Iris pigment epithelial cell (primary cell): ENCODE data around the gene SLC28A2.
"Not testable (repeated sequence)": the region's sequence is repeated elsewhere in the genome, so short reads cannot be mapped to it uniquely, and the experiment has no call there.

Experiments
- DNase-seq: peaks from one replicate; pipeline ENCODE4 v3.0.0-alpha.2; 2011; ENCODE audit warnings: low read depth

SLC28A2 gene

DNA sequence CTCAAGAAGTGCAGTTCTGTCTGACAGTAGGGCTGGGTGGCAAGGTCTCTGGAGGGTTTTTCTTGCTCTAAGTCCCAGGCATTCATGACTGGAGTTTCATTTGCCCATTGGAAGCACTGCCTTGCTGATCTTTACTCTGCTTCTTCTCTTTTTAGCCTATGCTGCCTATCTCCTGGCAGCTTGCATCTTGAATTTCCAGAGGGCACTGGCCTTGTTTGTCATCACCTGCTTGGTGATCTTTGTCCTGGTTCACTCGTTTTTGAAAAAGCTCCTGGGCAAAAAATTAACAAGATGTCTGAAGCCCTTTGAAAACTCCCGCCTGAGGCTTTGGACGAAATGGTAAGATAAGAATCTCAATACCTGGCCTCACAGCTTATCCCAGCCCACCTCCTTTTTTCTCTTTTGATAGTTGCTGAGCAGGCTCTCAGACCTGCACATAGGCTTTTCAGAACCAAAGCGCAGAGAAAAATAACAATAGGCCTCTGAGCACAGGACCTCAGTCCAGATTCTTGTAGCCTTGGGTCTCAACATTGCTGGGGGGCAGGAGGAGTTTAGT is 10.9 kb downstream of the SLC28A2 start:
- no peak for DNase-seq

DNA sequence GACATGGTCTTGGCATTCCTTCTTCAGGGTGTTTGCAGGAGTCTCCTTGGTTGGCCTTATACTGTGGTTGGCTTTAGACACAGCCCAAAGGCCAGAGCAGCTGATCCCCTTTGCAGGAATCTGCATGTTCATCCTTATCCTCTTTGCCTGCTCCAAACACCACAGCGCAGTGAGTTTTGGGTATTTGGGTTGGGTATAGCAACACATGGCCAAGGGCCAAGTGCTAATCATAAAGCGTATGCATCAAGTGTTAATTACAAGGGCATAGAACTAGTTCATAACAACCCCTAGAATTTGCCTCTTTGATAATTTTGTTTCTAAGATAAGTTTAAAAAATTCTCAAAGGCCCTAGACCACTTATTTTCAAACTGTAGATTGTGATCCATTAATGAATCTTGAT is 11.8 kb downstream of the SLC28A2 start:
- DNase-seq = no peak

DNA sequence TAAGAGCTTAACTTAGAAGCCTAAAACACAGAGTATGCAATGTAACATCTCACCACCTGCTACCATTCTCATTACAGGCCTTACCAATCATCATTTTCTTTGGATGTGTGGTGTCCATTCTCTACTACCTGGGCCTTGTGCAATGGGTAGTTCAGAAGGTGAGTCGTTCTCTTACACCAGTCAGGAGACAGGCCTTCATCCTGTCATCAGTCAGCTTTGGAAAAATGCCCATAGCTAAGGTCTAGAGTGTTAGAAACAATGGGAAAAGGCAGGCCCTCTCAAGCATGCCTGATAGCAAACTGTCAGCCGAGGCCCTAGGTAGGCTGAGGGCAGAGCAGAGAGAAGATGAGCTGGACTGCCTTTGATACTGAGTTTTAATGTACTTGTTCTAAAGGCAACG is 13.5 kb downstream of the SLC28A2 start:
- DNase-seq = no peak

DNA sequence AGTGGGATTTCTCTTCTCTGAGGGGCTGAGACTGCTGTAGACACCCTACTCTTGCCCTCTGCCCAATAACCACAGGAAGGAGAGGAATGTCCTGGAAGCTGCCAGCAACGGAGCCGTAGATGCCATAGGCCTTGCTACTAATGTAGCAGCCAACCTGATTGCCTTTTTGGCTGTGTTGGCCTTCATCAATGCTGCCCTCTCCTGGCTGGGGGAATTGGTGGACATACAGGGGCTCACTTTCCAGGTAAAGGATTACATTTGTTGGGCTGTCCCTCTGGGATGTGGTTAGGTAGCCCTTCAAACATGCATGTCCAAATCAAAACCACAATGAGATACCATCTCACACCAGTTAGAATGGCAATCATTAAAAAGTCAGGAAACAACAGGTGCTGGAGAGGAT is 16.1 kb downstream of the SLC28A2 start:
- no peak for DNase-seq

DNA sequence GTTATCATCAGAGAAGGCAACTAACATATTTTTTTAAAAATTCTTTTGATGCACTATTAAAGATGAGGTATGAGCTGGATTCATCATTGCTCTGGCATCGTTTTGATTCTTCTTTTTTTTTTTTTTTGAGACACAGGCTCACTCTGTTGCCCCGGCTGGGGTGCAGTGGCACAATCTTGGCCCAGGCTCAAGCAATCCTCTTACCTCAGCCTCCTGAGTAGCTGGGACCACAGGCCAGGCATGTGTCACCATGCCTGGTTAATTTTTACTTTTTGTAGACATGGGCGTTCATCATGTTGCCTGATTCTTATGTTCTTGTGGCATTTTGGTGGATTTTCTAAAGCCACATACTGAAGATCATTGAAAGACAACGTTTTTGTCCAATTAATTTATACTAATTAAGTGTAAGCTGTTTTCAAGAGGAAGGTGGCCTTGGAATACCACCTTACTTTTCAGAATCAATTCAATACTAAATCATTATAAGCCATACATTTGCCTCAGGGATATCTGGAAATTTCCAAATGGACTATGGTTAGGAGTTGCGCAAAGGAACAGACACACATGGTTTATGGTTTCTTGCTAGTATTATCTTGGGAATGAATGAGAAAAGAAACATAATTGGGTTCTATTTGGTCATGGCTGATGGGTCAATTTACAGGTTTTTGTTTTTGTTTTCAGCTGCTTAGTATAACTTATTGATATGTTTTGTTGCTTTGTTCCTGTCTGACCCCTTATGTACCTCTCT is 22.8 kb downstream of the SLC28A2 start:
- no peak for DNase-seq

DNA sequence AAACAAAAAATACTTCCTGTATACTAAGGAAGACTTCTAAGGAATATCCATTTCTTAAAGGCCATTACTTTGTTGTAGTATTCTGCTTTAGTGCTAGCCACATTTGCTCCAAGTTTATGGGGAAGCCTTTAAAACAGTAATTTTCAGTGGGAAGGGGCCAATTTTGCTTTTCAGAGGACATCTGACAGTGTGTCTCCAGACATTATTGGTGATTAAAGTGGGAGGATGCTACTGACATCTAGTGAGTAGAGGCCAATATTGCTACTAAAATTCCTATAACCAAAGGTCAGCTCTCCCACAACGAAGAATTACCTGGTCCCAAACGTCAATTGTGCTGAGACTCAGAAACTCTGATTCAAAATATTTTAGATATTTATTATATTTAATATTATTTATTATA is 24.8 kb downstream of the SLC28A2 start:
- DNase-seq = peak; percentile 22

DNA sequence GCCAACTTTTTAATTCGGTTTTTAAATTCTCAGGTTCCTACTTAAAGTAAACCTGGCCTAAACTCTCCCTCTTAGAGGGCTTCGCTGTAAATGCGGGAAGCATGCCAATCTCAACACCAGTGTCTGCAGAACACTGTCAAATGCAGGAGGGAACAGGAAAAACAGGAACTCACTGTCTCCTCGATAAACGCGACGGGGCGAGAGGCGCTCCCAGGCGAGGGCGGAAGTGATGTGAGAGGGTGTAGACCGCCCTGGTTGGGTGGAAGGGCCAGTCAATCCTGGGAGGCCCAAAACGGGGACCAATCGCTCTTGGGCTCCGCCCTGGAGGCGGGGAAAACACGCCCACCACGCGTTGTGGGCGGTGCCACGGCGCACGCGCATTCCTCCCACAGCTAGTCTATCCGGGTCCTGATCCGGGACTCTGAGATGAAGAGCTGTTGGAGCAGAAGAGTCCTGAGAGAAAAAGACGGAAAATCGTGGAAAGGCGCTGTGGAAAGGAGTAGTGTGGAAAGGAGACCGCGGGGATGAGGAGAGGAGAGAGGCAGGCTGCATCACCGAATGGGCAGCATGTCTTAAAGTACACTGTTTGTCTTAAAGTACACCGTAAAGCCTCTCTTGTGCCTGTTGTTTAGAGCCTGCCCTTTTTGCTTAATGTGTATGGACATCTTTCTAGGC is 27.1 kb downstream of the SLC28A2 start:
- peak; percentile 97 for DNase-seq

DNA sequence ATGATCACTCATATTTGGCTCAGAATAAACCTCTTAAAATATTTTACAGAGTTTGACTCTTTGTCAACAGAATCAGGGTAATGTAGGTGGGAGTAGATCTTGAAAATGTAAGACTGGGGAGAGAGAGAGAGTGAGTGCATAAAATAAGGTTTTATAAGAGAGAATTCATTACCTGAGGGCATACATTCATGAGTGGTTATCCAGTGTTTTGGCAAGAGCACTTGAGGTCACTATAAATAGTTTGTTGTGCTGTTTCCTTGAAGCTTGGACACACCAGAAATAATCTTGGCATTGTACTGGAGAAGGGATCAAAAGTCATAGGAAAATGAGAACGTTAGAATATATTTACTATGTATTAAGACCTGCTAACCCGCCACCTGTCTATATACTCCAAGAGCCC is 33.4 kb downstream of the SLC28A2 start:
- no peak for DNase-seq

DNA sequence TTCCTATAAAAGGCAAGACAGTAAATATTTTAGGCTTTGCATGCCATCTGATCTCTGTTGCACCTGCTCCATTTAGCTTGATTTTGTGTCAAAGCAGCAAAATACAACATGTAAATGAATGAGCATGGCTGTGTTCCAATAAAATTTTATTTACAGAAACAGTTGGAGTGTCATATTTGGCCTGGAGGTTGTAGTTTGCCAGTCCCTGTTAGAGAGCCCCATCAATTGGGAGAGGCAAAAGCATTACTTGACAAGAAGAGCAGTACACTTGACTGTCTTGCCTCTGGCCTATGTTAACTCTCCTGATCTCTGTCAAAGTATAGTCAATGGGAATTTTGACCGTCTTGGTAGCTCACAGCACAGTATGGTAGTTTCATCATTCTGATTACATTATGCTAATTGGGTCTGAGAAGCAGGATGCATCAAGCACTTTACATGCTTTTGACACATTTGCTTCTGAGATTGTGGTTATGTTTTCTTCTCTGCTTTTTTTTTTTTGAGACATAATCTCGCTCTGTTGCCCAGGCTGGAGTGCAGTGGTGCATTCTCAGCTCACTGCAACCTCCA is 35.4 kb downstream of the SLC28A2 start:
- DNase-seq = no peak

DNA sequence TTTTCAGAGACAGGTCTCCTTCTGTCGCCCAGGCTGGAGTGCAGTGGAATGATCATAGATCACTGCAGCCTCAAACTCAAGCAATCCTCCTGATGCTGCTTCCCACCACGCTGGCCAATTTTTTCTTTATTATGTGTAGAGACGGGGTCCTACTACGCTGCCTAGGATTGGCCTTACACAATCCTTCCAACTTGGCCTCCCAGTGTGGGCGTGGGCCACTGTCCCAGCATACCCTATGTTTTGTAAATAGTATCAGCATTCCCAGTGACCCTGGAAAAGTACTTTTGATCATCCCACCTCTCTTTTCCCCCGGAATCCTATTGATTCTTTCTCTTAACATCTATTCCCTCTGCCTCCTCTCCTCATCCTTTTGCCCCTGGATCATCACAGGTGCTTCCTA is 36.9 kb downstream of the SLC28A2 start:
- no peak for DNase-seq

DNA sequence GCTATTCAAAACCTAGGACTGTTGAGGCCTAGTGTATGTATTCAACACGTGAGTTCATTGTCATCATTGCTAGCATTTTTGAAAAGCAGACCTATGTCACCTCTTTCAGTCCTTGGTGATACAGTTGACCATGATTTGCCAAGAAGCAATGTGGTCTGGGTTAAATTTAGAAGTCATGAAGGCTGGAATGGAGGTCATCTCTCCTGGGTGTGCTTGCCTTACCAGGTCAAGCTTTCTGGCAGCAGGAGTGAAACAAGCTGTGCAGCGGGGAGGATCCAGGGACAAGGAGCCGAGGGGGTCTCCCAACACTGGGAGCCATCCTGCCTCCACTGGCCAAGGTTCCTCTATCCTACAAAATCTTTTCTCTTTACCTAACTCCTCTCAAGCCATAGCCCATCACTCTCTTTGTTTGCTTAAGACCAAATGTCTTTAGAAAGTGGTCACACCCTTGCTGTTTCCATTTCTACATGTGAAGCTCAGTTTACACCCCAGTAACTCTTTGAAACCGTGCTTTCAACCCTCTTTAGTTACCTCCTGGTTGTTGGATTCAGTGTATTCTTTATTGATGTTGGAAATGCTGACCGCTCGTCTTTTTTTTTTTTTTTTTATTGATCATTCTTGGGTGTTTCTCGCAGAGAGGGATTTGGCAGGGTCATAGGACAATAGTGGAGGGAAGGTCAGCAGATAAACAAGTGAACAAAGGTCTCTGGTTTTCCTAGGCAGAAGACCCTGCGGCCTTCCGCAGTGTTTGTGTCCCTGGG is 40.0 kb downstream of the SLC28A2 start:
- DNase-seq = no peak

DNA sequence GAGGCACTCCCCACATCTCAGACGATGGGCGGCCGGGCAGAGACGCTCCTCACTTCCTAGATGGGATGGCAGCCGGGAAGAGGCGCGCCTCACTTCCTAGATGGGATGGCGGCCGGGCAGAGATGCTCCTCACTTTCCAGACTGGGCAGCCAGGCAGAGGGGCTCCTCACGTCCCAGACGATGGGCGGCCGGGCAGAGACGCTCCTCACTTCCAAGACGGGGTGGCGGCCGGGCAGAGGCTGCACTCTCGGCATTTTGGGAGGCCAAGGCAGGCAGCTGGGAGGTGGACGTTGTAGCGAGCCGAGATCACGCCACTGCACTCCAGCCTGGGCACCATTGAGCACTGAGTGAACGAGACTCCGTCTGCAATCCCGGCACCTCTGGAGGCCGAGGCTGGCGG is 41.3 kb downstream of the SLC28A2 start:
- DNase-seq = not testable (repeated sequence)

DNA sequence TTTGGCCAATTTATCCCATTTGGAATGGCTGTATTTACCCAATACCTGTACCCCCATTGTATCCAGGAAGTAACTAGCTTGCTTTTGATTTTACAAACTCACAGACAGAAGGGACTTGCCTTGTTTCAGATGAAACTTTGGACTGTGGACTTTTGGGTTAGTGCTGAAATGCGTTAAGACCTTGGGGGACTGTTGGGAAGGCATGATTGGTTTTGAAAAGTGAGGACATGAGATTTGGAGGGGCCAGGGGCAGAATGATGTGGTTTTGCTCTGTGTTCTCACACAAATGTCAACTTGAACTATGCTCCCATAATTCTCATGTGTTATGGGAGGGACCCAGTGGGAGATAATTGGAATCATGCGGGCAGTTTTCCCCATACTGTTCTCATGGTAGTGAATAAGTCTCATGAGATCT is 46.9 kb downstream of the SLC28A2 start:
- not testable (repeated sequence) for DNase-seq

DNA sequence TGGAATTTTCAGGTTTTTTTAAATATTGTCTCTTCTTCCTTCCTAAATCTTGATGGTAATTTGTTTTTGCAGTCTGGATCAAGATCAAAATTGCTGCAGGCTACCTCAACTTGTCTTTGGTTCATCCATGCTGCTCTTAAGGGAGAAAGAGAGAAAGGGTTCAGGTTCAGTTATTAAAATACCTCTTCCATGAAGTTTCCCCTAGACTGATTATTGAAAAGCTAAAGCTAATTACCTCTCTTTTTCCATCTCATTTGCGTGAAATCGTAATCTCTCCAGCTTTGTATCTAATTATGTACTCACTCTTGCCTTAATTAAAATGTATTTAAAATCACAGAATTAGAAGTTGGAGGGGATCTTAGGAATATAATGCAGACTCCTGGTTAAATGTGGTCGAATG is 52.7 kb downstream of the SLC28A2 start:
- DNase-seq = no peak

DNA sequence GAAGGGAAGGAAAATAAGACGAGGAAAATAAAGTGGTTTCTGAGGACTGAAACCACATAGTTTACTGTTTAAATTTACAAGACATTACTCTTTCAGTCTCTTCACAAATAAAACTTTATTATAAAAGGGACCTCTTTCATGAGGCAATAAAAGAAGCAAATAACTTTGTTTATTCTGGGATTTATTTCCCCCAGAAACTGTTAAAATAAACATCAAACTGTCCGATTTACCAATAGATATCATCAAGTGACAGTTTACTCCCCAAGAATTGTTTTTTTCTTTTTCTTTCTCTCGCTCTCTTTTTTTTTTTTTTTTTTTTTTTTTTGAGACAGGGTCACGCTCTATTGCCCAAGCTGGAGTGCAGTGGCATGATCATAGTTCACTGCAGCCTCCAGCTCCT is 54.1 kb downstream of the SLC28A2 start:
- DNase-seq = no peak

DNA sequence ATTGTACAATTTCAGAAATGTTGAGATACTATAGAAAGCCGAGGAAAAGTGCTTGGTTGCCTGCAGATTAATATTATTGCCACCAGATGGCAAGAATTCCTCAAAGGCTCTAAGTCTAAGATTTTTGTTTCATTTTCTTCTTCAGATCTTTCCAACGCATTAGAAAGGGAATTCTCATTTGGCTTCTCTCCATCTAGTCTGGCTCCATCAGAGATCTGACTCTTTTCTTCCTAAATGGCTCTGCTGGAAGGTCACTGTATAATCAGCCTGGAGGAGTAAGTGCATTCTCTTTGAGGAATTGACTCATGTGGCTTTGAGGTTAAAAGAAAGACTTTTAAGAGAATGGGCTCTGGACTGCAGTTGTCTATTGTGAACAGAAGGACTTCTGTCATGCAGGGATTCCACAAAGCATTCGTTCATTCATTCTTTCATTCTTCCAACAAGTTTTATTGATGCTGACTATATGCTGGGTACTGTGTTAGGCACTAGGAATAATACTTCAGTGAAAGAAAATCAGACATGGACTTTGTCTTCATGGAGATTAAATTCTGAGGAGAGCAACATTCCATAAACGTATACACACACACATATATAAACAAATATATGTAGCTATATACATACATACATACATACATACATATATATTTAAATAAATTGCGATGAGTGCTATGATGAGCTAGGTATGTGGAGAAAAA is 55.3 kb downstream of the SLC28A2 start:
- DNase-seq = peak; percentile 46

DNA sequence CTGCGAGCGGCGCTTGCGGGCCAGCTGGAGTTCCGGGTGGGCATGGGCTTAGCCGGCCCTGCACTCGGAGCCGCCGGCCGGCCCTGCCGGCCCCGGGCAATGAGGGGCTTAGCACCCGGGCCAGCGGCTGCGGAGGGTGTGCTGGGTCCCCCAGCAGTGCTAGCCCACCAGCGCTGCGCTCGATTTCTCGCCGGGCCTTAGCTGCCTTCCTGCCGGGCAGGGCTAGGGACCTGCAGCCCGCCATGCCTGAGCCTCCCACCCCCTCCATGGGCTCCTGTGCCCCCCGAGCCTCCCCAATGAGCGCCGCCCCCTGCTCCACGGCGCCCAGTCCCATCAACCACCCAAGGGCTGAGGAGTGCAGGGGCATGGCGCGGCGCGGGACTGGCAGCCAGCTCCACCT is 62.1 kb downstream of the SLC28A2 start:
- not testable (repeated sequence) for DNase-seq

DNA sequence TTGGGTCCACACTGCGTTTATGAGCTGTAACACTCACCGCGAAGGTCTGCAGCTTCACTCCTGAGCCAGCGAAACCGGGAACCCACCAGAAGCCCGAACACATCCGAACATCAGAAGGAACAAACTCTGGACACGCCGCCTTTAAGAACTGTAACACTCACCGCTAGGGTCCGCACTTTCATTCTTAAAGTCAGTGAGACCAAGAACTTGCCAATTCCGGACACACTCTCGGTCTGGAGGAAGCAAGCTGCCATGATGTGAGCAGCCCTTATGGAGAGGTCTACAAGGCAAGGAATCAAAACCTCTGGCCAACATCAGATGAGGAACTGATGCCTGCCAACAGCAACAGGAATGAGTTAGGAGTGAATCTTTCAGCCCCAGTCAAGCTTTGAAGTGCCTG is 62.9 kb downstream of the SLC28A2 start:
- DNase-seq = peak; percentile 17

DNA sequence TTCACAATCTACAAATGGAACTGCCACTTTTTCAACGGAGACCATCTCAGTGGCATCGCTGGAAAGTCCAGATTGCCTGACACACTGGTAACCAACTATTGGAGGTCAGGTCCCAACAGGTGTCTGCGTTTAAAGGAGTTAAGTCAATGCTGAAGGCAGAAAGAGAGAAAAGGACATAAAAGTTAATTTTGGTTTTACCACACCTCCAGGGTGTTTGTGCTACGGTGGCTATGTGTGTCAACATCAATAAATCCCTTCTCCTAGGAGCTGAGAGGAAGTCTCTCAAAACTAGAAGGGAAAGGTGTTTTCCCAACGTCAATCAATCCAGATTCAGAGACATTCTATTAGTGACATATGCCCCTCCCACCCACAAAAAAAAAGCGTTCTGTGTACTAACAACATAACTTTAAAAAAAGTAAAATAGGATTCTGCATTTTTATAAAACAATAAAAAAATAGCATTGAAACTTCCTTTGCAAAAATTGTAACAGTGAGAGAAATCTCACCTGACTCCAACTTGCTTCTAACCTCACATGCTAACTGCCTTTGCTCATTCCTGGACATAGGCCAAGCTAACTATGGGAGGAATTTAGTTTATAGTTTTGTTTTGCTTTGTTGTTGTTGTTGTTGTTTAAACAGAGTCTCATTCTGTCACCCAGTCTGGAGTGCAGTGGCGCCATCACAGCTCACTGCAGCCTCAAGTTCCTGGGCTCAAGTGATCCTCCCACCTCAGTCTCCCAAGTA is 67.6 kb downstream of the SLC28A2 start:
- no peak for DNase-seq

DNA sequence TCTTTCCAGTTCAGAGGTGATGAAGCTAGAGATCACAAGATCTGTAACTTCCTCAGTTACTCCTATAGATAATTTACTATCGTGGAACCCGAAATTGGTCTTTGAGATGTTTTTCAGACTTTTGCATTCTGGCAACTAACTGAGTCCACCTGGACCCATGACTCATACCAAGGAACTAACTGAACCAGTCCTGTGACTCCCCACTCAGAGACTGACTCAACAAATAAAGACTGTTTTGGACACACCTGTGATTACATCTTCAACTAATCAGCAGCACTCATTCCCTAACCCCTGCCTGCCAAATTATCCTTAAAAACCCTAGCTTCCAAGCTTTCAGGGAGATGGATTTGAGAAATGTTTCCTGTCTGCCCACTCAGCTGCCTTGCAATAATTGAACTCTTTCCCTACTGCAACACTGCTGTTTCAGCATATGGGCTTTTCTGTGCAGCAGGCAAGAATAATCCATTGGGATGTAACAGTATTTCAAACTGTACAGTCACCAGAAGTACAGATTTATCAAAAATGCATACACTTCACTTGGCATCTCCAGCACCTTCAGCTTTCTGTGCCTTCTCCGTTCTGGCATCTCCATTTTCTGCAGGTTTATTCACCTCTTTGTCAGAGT is 68.7 kb downstream of the SLC28A2 start:
- DNase-seq = no peak

DNA sequence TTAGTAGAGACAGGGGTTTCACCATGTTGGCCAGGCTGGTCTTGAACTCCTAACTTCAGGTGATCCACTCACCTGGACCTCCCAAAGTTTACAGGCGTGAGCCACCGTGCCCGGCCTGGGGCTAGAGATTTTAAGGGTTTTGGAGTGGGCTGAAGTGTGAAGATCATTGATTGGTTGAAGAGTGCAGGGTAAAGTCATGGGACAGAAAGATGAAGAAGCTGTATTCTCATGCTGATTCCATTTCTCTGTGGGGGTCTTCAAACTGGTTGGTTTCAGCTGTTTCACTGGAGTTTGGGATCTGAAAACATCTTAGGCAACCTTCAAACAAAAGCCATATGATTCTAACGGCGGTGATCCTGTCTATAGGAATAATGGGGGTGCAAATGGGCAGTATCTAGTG is 74.2 kb downstream of the SLC28A2 start:
- DNase-seq = no peak
